ENCODE data around the gene UBR3.
"Not testable (repeated sequence)": the region's sequence is repeated elsewhere in the genome, so short reads cannot be mapped to it uniquely, and the experiment has no call there.

The UBR3 gene

DNA sequence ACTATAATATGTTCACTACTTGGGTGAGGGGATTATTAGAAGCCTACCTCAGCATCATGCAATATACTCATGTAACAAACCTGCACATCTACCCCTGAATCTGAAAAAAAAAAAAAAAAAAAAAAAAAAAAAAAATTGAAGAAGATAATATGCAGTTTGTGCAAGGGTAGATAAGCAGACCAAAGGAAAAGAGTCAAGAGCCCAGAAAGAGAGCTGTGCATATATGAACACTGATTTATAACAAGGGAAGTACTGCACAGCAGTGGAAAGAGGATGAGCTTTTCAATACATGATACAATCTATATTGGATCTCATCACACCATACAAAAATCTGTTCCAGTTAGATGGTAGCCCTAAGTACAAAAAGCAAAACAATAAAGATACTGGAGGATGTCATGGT, 268.1 kb downstream of the UBR3 start:
- no peak overlapping the region for H3K27ac ChIP-seq (ENCODE audit: low read length)
- no peaks in the 10 kb centered on the region for H3K4me1 ChIP-seq (ENCODE audit: insufficient read depth, low read length)
- H3K4me3 ChIP-seq (ENCODE audit: low read length): no peak overlapping the region
- H3K9ac ChIP-seq (ENCODE audit: low read depth, low read length): no peak overlapping the region
- H3K36me3 ChIP-seq (ENCODE audit: insufficient read depth, low read depth, low read length): no peaks in the 10 kb centered on the region
- H3K27me3 ChIP-seq (ENCODE audit: insufficient read depth, low read length): no peaks in the 10 kb centered on the region
- peaks cover 15% of the 10 kb centered on the region for H3K9me3 ChIP-seq (ENCODE audit: insufficient read depth, low read depth, low read length)

DNA sequence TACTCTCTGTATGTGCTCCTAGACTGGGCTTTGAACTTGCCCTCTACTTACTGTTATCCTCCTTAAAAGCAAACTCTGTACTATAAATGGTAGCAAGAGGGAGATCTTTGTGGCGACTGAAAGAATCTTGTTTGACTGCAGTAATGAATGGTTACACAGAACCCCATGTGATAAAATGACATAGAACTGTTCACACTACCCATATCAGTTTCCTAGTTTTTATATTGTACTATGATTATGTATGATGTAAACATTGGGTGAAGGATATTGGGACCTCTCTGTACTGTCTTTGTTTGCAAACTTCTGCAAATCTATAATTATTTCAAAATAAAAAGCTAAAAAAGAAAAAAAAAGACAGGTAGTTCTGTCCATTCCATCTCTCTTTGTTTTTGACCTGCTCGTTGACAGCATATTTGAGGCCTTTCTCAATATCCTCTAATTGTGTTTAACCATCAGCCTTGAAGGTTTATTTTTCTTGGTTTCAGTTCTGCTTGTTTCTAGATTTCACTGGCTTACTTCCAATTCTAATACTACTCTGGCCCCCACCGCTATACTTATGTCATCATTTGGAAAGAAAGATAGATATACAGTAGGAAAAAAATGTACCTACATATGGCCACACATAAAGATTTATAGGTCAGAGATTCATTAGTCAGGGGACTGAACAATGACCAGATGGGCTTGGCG, 271.5 kb downstream of the UBR3 start:
- Histone ChIP-seq H3K4me3 (ENCODE audit: low read length) (no peak overlapping the region), H3K27ac (ENCODE audit: low read length) (no peak overlapping the region), H3K9me3 (ENCODE audit: insufficient read depth, low read depth, low read length) (no peaks in the 10 kb centered on the region), H3K4me1 (ENCODE audit: insufficient read depth, low read length) (no peaks in the 10 kb centered on the region), H3K27me3 (ENCODE audit: insufficient read depth, low read length) (no peaks in the 10 kb centered on the region), H3K36me3 (ENCODE audit: insufficient read depth, low read depth, low read length) (no peaks in the 10 kb centered on the region), H3K9ac (ENCODE audit: low read depth, low read length) (no peak overlapping the region)

DNA sequence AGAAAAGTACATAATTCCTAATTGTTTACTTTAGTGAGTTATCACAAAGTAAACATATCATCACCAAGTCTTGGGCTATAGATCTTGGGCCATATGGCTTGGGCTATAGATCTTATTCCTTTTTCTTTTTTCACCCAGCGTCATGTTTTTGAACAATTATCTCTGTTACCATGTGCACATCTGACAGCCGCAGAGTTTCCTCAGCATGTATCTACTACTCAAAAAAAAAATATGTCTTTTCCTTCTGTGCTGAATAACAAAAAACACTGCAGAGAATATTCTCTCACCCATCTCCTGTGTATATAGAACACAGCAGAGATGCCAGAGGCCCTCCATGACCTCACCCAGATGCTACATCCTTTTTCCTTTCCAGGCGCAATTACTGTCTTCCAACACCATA, 274.5 kb downstream of the UBR3 start:
- Histone ChIP-seq H3K9ac (ENCODE audit: low read depth, low read length) (no peak overlapping the region), H3K9me3 (ENCODE audit: insufficient read depth, low read depth, low read length) (no peaks in the 10 kb centered on the region), H3K27me3 (ENCODE audit: insufficient read depth, low read length) (no peaks in the 10 kb centered on the region), H3K36me3 (ENCODE audit: insufficient read depth, low read depth, low read length) (no peaks in the 10 kb centered on the region), H3K4me3 (ENCODE audit: low read length) (no peak overlapping the region), H3K27ac (ENCODE audit: low read length) (no peak overlapping the region), H3K4me1 (ENCODE audit: insufficient read depth, low read length) (peaks cover 8% of the 10 kb centered on the region; the same call in 1 of the 2 replicates)

DNA sequence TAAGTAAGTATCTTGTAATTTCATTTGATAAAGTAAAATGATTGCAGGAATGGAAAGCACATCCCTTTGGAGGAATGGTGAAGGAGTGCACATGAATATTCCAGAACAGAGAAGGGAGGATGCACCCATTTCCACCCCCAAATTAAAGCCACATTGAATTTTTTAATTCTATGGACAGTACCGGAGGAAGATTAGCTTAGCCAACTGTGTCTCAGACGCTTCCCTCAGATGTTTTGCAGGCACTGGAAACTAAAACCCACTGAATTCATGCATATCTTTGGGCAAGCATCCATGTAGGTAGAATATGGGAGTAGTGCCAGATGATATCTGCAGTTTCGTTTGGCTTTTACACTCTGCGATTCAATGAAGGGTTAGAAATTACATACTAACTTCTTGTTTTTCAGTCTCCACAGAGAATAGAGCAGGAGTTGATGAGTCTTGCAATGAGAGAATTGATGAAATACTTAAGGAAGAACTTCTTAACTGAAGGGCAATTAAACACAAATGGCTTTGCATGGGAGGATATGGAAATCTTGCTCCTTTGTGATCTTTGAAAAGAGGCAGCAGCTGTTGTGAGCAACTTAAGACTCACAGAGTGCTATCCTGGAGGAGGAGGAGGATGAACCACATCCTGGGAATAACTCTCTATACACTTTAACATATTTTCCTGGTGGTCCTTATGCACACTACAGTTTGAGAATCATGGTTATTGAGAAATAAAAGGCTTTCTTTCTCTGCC, 279.0 kb downstream of the UBR3 start:
- peaks cover 8% of the 10 kb centered on the region; the same call in 1 of the 2 replicates for H3K4me1 ChIP-seq (ENCODE audit: insufficient read depth, low read length)
- no peaks in the 10 kb centered on the region for H3K27me3 ChIP-seq (ENCODE audit: insufficient read depth, low read length)
- no peaks in the 10 kb centered on the region for H3K36me3 ChIP-seq (ENCODE audit: insufficient read depth, low read depth, low read length)
- H3K27ac ChIP-seq (ENCODE audit: low read length): no peak overlapping the region
- H3K4me3 ChIP-seq (ENCODE audit: low read length): no peak overlapping the region; the same call in 1 of the 2 replicates
- H3K9me3 ChIP-seq (ENCODE audit: insufficient read depth, low read depth, low read length): no peaks in the 10 kb centered on the region; the same call in 1 of the 2 replicates
- no peak overlapping the region for H3K9ac ChIP-seq (ENCODE audit: low read depth, low read length)

DNA sequence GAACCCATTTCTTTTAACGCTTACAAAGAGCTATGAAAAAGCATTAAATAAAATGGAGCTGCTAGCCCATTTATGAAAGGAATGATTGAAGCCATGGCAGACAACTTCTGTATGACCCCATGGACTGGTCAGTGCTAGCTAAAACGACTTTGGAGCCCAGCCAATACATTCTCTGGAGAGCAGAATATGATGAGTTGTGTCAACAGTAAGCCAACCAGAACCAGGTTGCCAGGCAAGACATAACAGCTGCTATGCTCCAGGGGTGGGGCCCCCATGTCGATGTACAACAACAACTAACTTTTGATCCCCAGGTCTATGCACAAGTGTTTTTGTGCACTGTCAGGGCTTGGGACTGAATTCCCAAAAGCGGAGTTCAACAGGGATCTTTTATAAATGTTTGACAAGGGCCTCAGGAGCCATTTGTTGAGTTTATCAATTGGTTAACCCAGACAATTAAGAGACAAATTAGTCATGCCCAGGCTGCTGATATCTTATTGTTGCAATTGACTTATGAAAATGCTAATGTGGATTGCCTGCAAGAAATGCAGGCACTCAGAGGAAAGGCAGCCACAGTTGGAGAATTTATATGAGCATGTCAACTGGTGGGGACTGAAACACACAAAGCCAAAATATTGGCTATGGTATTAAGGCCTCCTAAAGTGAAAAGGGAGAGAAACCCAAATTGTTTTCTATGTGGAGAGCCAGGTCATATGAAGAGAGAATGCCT, 286.1 kb downstream of the UBR3 start:
- Histone ChIP-seq H3K4me3 (ENCODE audit: low read length) (no peak overlapping the region), H3K4me1 (ENCODE audit: insufficient read depth, low read length) (no peaks in the 10 kb centered on the region), H3K9me3 (ENCODE audit: insufficient read depth, low read depth, low read length) (peaks cover 31% of the 10 kb centered on the region), H3K9ac (ENCODE audit: low read depth, low read length) (no peak overlapping the region), H3K27me3 (ENCODE audit: insufficient read depth, low read length) (no peaks in the 10 kb centered on the region), H3K27ac (ENCODE audit: low read length) (no peak overlapping the region), H3K36me3 (ENCODE audit: insufficient read depth, low read depth, low read length) (no peaks in the 10 kb centered on the region; the same call in 1 of the 2 replicates)

DNA sequence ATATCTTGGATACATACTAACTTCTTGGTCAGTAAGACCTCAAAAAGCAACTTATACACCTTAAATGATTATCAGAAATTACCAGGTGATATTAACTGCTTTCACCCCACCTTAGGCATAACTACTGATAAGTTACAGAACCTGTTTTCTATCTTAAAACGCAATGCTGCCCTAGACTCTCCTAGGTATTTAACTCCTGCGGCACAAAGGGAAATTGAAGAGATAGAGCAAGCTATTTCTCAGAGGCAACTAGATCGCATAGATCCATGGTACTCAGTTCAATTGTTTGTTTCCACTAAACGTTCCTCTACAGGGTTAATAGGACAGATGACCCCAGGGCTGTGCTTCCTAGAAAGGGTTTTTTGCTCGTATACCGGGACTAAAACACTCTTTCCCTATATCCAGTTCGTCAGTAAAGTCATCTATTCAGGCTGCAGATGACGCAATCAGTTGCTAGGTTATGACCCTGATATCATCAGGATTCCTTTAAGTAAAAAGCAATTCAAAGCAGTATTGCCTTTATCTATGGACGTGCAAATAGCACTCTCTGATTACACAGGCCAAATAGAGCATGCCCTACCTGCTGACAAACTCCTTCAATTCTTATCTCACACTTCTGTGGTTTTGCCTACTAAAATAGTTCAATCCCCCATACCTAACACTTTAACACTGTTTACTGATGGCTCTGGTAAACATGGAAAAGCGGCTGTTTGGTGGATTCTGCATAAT, 288.4 kb downstream of the UBR3 start:
- peaks cover 43% of the 10 kb centered on the region for H3K9me3 ChIP-seq (ENCODE audit: insufficient read depth, low read depth, low read length)

DNA sequence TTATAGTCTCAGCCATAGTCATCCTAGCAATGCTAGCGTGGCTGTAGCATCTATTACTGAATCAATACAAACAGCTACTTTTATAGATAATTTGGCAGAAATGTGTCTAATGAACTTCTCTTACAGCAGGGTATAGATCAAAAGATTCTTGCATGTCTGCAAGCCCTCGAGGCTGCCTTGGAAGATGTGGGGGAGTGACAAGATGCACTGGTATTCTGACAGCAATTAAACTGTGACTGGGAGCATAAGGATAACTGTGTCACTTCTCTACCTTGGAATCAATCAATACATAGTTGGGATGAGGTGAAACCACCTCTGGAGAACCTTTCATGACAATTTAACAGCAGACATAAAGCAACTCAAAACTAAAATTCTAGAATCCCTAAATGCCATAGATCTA, 291.4 kb downstream of the UBR3 start:
- no peak overlapping the region for H3K9ac ChIP-seq (ENCODE audit: low read depth, low read length)
- H3K4me1 ChIP-seq (ENCODE audit: insufficient read depth, low read length): no peaks in the 10 kb centered on the region
- no peak overlapping the region for H3K4me3 ChIP-seq (ENCODE audit: low read length)
- no peaks in the 10 kb centered on the region; the same call in 1 of the 2 replicates for H3K36me3 ChIP-seq (ENCODE audit: insufficient read depth, low read depth, low read length)
- peaks cover 27% of the 10 kb centered on the region for H3K9me3 ChIP-seq (ENCODE audit: insufficient read depth, low read depth, low read length)
- H3K27ac ChIP-seq (ENCODE audit: low read length): no peak overlapping the region
- H3K27me3 ChIP-seq (ENCODE audit: insufficient read depth, low read length): no peaks in the 10 kb centered on the region

More for the DNA sequence above, 288.4 kb downstream of the UBR3 start:
- no peak overlapping the region for H3K4me3 ChIP-seq (ENCODE audit: low read length)
- H3K27me3 ChIP-seq (ENCODE audit: insufficient read depth, low read length): no peaks in the 10 kb centered on the region
- H3K36me3 ChIP-seq (ENCODE audit: insufficient read depth, low read depth, low read length): no peaks in the 10 kb centered on the region; the same call in 1 of the 2 replicates
- H3K4me1 ChIP-seq (ENCODE audit: insufficient read depth, low read length): no peaks in the 10 kb centered on the region
- H3K9ac ChIP-seq (ENCODE audit: low read depth, low read length): no peak overlapping the region
- H3K27ac ChIP-seq (ENCODE audit: low read length): no peak overlapping the region

DNA sequence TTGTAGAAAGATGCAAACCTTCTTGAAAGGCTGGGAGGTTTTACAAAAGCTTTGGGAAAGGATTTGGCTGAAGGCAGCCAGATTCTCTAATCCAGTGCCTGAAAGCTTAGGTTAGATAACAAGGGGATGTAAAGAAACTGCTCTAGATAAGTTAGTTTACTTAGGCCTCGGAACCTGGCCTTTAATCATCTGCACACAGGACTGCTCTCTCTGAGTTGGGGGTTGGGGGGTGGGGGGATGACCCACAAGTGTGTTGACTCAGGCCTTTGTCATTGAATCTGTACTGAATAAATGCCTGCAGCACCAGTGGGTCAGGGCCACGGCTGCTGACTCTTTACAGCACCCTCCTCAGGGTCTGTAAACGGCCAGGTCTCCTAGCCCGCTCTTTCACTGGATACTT, 292.1 kb downstream of the UBR3 start:
- H3K9me3 ChIP-seq (ENCODE audit: insufficient read depth, low read depth, low read length): peaks cover 27% of the 10 kb centered on the region
- H3K4me3 ChIP-seq (ENCODE audit: low read length); H3K27ac ChIP-seq (ENCODE audit: low read length); H3K36me3 ChIP-seq (ENCODE audit: insufficient read depth, low read depth, low read length); H3K27me3 ChIP-seq (ENCODE audit: insufficient read depth, low read length); H3K9ac ChIP-seq (ENCODE audit: low read depth, low read length); H3K4me1 ChIP-seq (ENCODE audit: insufficient read depth, low read length): not testable (repeated sequence)

DNA sequence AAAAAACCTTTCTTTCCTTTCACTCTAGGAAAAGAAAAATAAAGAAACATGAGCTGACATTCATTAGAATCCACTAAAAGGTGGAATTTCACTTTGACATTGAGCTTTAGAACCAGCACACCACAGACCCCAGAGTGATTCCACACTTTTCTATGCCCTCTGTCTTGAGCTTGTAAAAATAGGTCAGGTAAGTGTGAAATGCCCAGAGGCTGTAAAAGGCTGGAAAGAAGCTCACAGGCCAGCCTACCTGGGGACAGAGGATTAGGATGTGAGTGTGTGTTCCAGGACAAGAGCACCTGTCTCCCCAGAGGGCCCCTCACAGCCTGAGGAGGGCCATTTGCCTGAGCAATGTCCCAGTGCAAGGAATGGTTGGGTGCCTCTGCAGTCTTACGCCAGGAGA, 294.4 kb downstream of the UBR3 start:
- H3K27ac ChIP-seq (ENCODE audit: low read length): no peak overlapping the region
- no peak overlapping the region for H3K4me3 ChIP-seq (ENCODE audit: low read length)
- H3K9ac ChIP-seq (ENCODE audit: low read depth, low read length): no peak overlapping the region
- no peaks in the 10 kb centered on the region for H3K36me3 ChIP-seq (ENCODE audit: insufficient read depth, low read depth, low read length)
- peaks cover 11% of the 10 kb centered on the region for H3K9me3 ChIP-seq (ENCODE audit: insufficient read depth, low read depth, low read length)
- no peaks in the 10 kb centered on the region for H3K4me1 ChIP-seq (ENCODE audit: insufficient read depth, low read length)
- H3K27me3 ChIP-seq (ENCODE audit: insufficient read depth, low read length): no peaks in the 10 kb centered on the region

DNA sequence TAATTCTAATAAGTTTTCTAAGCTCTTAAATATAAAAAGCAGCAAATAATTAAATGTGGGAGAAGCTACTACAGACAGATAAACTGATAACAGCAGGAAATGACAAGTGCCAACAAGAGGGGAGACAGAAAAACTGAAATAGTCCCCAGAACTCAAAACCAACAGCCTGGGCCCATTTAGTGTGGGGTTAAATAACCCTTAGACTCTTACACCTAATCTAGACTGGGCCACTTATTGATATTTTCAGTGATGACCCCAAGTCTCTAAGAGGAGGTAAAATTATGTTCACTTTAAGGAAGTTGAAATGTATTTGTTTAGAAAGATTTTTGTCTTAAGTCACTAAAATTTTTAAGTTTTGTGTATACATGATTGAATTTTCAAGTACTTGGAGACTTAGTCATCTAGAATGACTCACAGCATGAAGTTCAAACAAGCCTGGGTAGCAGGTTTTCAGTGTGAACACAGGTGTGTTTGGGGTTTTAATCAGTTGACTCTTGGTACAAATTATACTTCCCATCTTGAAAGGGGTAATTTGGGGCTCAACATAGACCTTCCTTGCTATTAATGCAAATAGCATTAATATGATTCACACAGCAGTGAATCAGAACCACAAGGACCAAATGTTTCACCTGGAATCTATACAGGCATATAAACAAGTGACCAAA, 295.8 kb downstream of the UBR3 start:
- Histone ChIP-seq H3K36me3 (ENCODE audit: insufficient read depth, low read depth, low read length) (no peaks in the 10 kb centered on the region), H3K9ac (ENCODE audit: low read depth, low read length) (no peak overlapping the region), H3K27ac (ENCODE audit: low read length) (no peak overlapping the region), H3K9me3 (ENCODE audit: insufficient read depth, low read depth, low read length) (peaks cover 11% of the 10 kb centered on the region), H3K27me3 (ENCODE audit: insufficient read depth, low read length) (no peaks in the 10 kb centered on the region), H3K4me1 (ENCODE audit: insufficient read depth, low read length) (no peaks in the 10 kb centered on the region), H3K4me3 (ENCODE audit: low read length) (no peak overlapping the region)

DNA sequence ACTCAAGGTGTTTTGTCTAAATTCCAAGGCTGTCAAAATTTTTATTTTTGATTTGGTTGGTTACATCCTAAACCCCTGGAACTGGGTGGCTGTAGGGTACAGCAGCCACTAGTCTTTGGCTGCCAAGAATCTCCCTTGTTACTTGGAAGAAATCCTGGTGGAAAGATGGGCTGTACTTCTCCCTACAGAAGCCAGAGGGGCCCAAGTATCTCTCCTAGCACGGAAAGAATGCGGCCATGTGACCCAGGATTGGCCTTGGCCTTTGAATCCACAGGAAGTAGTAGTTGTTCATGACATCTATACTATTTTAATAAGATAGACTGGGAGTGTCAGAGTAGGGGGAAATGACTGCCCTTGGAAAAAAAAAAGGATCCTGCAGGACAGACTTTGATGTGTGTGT, 296.3 kb downstream of the UBR3 start:
- no peak overlapping the region for H3K9ac ChIP-seq (ENCODE audit: low read depth, low read length)
- no peak overlapping the region for H3K4me3 ChIP-seq (ENCODE audit: low read length)
- no peaks in the 10 kb centered on the region for H3K27me3 ChIP-seq (ENCODE audit: insufficient read depth, low read length)
- H3K4me1 ChIP-seq (ENCODE audit: insufficient read depth, low read length): no peaks in the 10 kb centered on the region
- no peaks in the 10 kb centered on the region for H3K36me3 ChIP-seq (ENCODE audit: insufficient read depth, low read depth, low read length)
- peaks cover 11% of the 10 kb centered on the region for H3K9me3 ChIP-seq (ENCODE audit: insufficient read depth, low read depth, low read length)
- no peak overlapping the region for H3K27ac ChIP-seq (ENCODE audit: low read length)

All from iPS-20b (cell line).